Dermis blood vessel endothelial cell (primary cell): ENCODE measurements around the gene ANO10. TPM values are rescaled to one million over a fixed set of nuclear protein-coding genes. Genes with fewer than 3 reads are reported as not detected.

Source experiments
- DNase-seq: peaks from one replicate; pipeline ENCODE4 v3.0.0; 2010
- total RNA-seq: library from RNA; depleted of rRNA; stranded (reverse); fragments of >200 nt; gene quantifications from 2 replicates; pipeline ENCODE4 v1.2.3, GENCODE V29; 2014

ANO10 gene
- total RNA-seq, 1 donor from 2014 or later: 46.5 TPM

GRCh38 chr3:43345246-43345645 is 276.6 kb downstream of the ANO10 start:
- DNase-seq: no peak

- no peak for DNase-seq
Measured at GRCh38 chr3:43344520-43344919, 277.3 kb downstream of the ANO10 start.

- peak; percentile 43 for DNase-seq
Measured at GRCh38 chr3:43343815-43344214, 278.0 kb downstream of the ANO10 start.

GRCh38 chr3:43343185-43343584 is 278.6 kb downstream of the ANO10 start:
- no peak for DNase-seq

- DNase-seq: no peak
Measured at GRCh38 chr3:43341788-43342187, 280.0 kb downstream of the ANO10 start.

- no peak for DNase-seq
Measured at GRCh38 chr3:43340403-43340802, 281.4 kb downstream of the ANO10 start.

GRCh38 chr3:43338295-43338694 is 283.5 kb downstream of the ANO10 start:
- no peak for DNase-seq

GRCh38 chr3:43335799-43336198 is 286.0 kb downstream of the ANO10 start:
- no peak for DNase-seq

- no peak for DNase-seq
Measured at GRCh38 chr3:43334976-43335375, 286.8 kb downstream of the ANO10 start.

- no peak for DNase-seq
Measured at GRCh38 chr3:43331381-43331780, 290.4 kb downstream of the ANO10 start.

GRCh38 chr3:43330981-43331380 is 290.8 kb downstream of the ANO10 start:
- no peak for DNase-seq

- no peak for DNase-seq
Measured at GRCh38 chr3:43328653-43329052, 293.2 kb downstream of the ANO10 start.

- no peak for DNase-seq
Measured at GRCh38 chr3:43327582-43327979, 294.2 kb downstream of the ANO10 start.

GRCh38 chr3:43326891-43327581 is 294.8 kb downstream of the ANO10 start:
- DNase-seq: no peak

- no peak for DNase-seq
Measured at GRCh38 chr3:43323541-43323940, 298.3 kb downstream of the ANO10 start.

GRCh38 chr3:43320288-43320687 is 301.5 kb downstream of the ANO10 start:
- DNase-seq: no peak

GRCh38 chr3:43319794-43320193 is 302.0 kb downstream of the ANO10 start:
- no peak for DNase-seq

- no peak for DNase-seq
Measured at GRCh38 chr3:43319376-43319775, 302.4 kb downstream of the ANO10 start.

- DNase-seq: peak; percentile 43
Measured at GRCh38 chr3:43317461-43318316, 304.1 kb downstream of the ANO10 start.

GRCh38 chr3:43316783-43317460 is 304.9 kb downstream of the ANO10 start:
- peak; percentile 42 for DNase-seq
